8988T (cell line): Measurements from ENCODE around the gene TM4SF1.

ENCODE experiments used
- DNase-seq: peaks from one replicate; pipeline ENCODE4 v3.0.0; 2011

The TM4SF1 gene

GRCh38 chr3:149374391-149374790, 3.1 kb downstream of the TM4SF1 start:
- DNase-seq, result no peak

GRCh38 chr3:149373235-149374125, 4.0 kb downstream of the TM4SF1 start:
- DNase-seq, result no peak

- DNase-seq, result no peak
Observed at GRCh38 chr3:149371723-149372114, 5.7 kb downstream of the TM4SF1 start.

- no peak for DNase-seq
Observed at GRCh38 chr3:149371001-149371722, 6.3 kb downstream of the TM4SF1 start.

- no peak for DNase-seq
Observed at GRCh38 chr3:149369991-149370866, 7.2 kb downstream of the TM4SF1 start.

GRCh38 chr3:149368674-149369497, 8.6 kb downstream of the TM4SF1 start:
- DNase-seq, result no peak

- no peak for DNase-seq
Observed at GRCh38 chr3:149368201-149368673, 9.2 kb downstream of the TM4SF1 start.

GRCh38 chr3:149366941-149367840, 10.3 kb downstream of the TM4SF1 start:
- no peak for DNase-seq

- no peak for DNase-seq
Observed at GRCh38 chr3:149366031-149366430, 11.4 kb downstream of the TM4SF1 start.

GRCh38 chr3:149364624-149365023, 12.8 kb downstream of the TM4SF1 start:
- no peak for DNase-seq

GRCh38 chr3:149363053-149363452, 14.4 kb downstream of the TM4SF1 start:
- DNase-seq, result no peak

GRCh38 chr3:149362366-149362765, 15.1 kb downstream of the TM4SF1 start:
- no peak for DNase-seq

GRCh38 chr3:149356630-149357029, 20.8 kb downstream of the TM4SF1 start:
- DNase-seq, result no peak

- no peak for DNase-seq
Observed at GRCh38 chr3:149356044-149356592, 21.3 kb downstream of the TM4SF1 start.

GRCh38 chr3:149353581-149354184, 23.8 kb downstream of the TM4SF1 start:
- DNase-seq, result no peak

- DNase-seq, result peak; percentile 43
Observed at GRCh38 chr3:149352556-149352955, 24.9 kb downstream of the TM4SF1 start.

GRCh38 chr3:149343951-149344350, 33.5 kb downstream of the TM4SF1 start:
- no peak for DNase-seq

- DNase-seq, result no peak
Observed at GRCh38 chr3:149342413-149343380, 34.8 kb downstream of the TM4SF1 start.
